A549 (cell line): ENCODE data around the gene CD34. TPM values are rescaled to one million over a fixed set of nuclear protein-coding genes. Genes with fewer than 3 reads are reported as not detected.

Source experiments
- ATAC-seq, 2 experiments: fragments of 200-7000 bp in 1 of 2; fragments of >200 bp in 1 of 2; cut with Nextera tagmentation in 1 of 2; cut with Tn5 transposase in 1 of 2; 3 replicates each; pipeline versions ENCODE4 v1.8.0 to v1.9.1; 2018 to 2020; ENCODE audit warnings: mild to moderate bottlenecking in 1 of 2, moderate library complexity in 1 of 2
- CTCF ChIA-PET: fragments of 300-600 bp; sonication (Branson Sonifier 250); formaldehyde crosslinking; extraction: SDS; loops from one replicate; lab custom pipeline; 2021; ENCODE audit warnings: antibody characterized with exemption, inconsistent platforms; lab: Yijun Ruan, JAX
- POLR2A ChIA-PET: fragments of 350-600 bp; formaldehyde crosslinking; extraction: SDS; loops from one replicate; lab custom pipeline; 2021; ENCODE audit warnings: antibody characterized with exemption, inconsistent platforms; lab: Yijun Ruan, JAX
- DNase-seq, 2 experiments: peaks; one replicate each; pipeline versions ENCODE4 v3.0.0 to v3.0.0-alpha.2; 2011 to 2016; ENCODE audit warnings: low read depth in 1 of 2, low spot score in 1 of 2
- FAIRE-seq: peaks from 2 replicates; lab custom pipeline; 2011; peaks lifted over from hg19 to GRCh38; lab: Jason Lieb, UNC
- H3K27ac ChIP-seq, 2 experiments: fragments of >200 bp; sonication (Bioruptor Twin); formaldehyde crosslinking; 3 replicates each; pipeline ENCODE4 v1.5.1; 2016 to 2017
- H3K4me1 ChIP-seq: fragments of >200 bp; sonication (Bioruptor Twin); formaldehyde crosslinking; 3 replicates; pipeline ENCODE4 v1.6.1; 2016
- H3K4me2 ChIP-seq: fragments of >200 bp; sonication (Bioruptor Twin); formaldehyde crosslinking; 3 replicates; pipeline ENCODE4 v1.6.1; 2016
- H3K4me3 ChIP-seq: fragments of >200 bp; sonication (Bioruptor Twin); formaldehyde crosslinking; 3 replicates; pipeline ENCODE4 v1.5.1; 2016
- H3K9me3 ChIP-seq: fragments of >200 bp; sonication (Bioruptor Twin); formaldehyde crosslinking; 3 replicates; pipeline ENCODE4 v1.6.1; 2016
- ATOH8 ChIP-seq: fragments of 250-450 bp; sonication (Bioruptor Pico); IDR thresholded peaks from 2 replicates; pipeline ENCODE4 v1.5.0; 2020; ENCODE audit warnings: low read depth, mild to moderate bottlenecking, moderate library complexity
- CBX8 ChIP-seq: fragments of 200-600 bp; sonication (generic); IDR thresholded peaks from 2 replicates; pipeline ENCODE4 v1.6.1; 2016
- CHD2 ChIP-seq: fragments of 150-350 bp; IDR thresholded peaks from 2 replicates; pipeline ENCODE4 v1.6.1; 2014; ENCODE audit warnings: low read length; ENCODE audit not compliant: partially characterized antibody
- EHMT2 ChIP-seq: fragments of 200-600 bp; sonication (generic); IDR thresholded peaks from 2 replicates; pipeline ENCODE4 v1.6.1; 2016; ENCODE audit warnings: antibody characterized with exemption, low read depth, mild to moderate bottlenecking, moderate library complexity
- FOXS1 ChIP-seq: fragments of 250-450 bp; sonication (Bioruptor Pico); IDR thresholded peaks from 2 replicates; pipeline ENCODE4 v1.5.0; 2020; ENCODE audit warnings: mild to moderate bottlenecking, moderate library complexity
- HEYL ChIP-seq: fragments of 250-450 bp; sonication (Bioruptor Pico); IDR thresholded peaks from 2 replicates; pipeline ENCODE4 v1.8.0; 2021; ENCODE audit warnings: mild to moderate bottlenecking, moderate library complexity
- HMGXB4 ChIP-seq: fragments of 250-450 bp; sonication (Bioruptor Pico); IDR thresholded peaks from 2 replicates; pipeline ENCODE4 v1.5.0; 2021; ENCODE audit warnings: mild to moderate bottlenecking, moderate library complexity, borderline replicate concordance
- JUN ChIP-seq, 2 experiments: fragments of >200 bp; sonication (Bioruptor Twin); formaldehyde crosslinking; IDR thresholded peaks; 2 replicates in 1 of 2; 3 replicates in 1 of 2; pipeline ENCODE4 v1.6.1; 2016 to 2017
- KDM5A ChIP-seq: fragments of 200-600 bp; sonication (generic); IDR thresholded peaks from 2 replicates; pipeline ENCODE4 v1.6.1; 2016; ENCODE audit warnings: antibody characterized with exemption, mild to moderate bottlenecking
- MAFK ChIP-seq: fragments of 450-650 bp; IDR thresholded peaks from 2 replicates; pipeline ENCODE4 v1.6.1; 2014; ENCODE audit not compliant: partially characterized antibody
- NPAS2 ChIP-seq: fragments of 250-450 bp; sonication (Bioruptor Pico); IDR thresholded peaks from 2 replicates; pipeline ENCODE4 v1.8.0; 2022; ENCODE audit warnings: mild to moderate bottlenecking, moderate library complexity, borderline replicate concordance
- NR3C1 ChIP-seq: fragments of >200 bp; sonication (Bioruptor Twin); formaldehyde crosslinking; IDR thresholded peaks from 3 replicates; pipeline ENCODE4 v1.6.1; 2017
- RARB ChIP-seq: fragments of 250-450 bp; sonication (Bioruptor Pico); IDR thresholded peaks from 2 replicates; pipeline ENCODE4 v1.8.0; 2021; ENCODE audit warnings: mild to moderate bottlenecking, moderate library complexity
- RNF2 ChIP-seq: fragments of 200-600 bp; sonication (generic); IDR thresholded peaks from 2 replicates; pipeline ENCODE4 v1.6.1; 2016; ENCODE audit warnings: low read depth, mild to moderate bottlenecking, antibody characterized with exemption, moderate library complexity, borderline replicate concordance
- SREBF2 ChIP-seq: fragments of 450-650 bp; IDR thresholded peaks from 2 replicates; pipeline ENCODE4 v1.6.1; 2014; ENCODE audit warnings: mild to moderate bottlenecking, moderate library complexity
- TP53 ChIP-seq: fragments of 250-450 bp; sonication (Bioruptor Pico); IDR thresholded peaks from 2 replicates; pipeline ENCODE4 v1.5.0; 2021; ENCODE audit warnings: mild to moderate bottlenecking, moderate library complexity
- ZFP36 ChIP-seq: fragments of 450-650 bp; IDR thresholded peaks from 2 replicates; pipeline ENCODE4 v1.6.1; 2014; ENCODE audit warnings: borderline replicate concordance; ENCODE audit not compliant: partially characterized antibody
- WGBS: methylation state at CpG from one replicate; pipeline ENCODE4 v1.1.6; 2017; ENCODE audit errors: missing lambda C conversion rate; 5-methylcytosine and 5-hydroxymethylcytosine counted together
- polyA plus RNA-seq, 4 experiments: library from polyadenylated mRNA; depleted of rRNA in 3 of 4; stranded (reverse); fragments of >200 nt; fragmentation: RNase III in 1 of 4; extraction: RNeasy Plus Mini Kit Qiagen cat#74134 plus additional on column Dnase treatment in 1 of 4; gene quantifications; 2 replicates in 3 of 4; 3 replicates in 1 of 4; pipeline ENCODE4 v1.2.3, GENCODE V29; 2011 to 2017
- TF ChIP-seq, protein P1 (sequence below): fragments of 150-350 bp; IDR thresholded peaks from 2 replicates; pipeline ENCODE4 v1.6.1; 2014; ENCODE audit warnings: low read depth, mild to moderate bottlenecking, low read length

Gene CD34
- polyA plus RNA-seq, 2 of the 4 experiments (the other 2 are of a cell fraction), result 0.05 TPM; not detected in 1

DNA sequence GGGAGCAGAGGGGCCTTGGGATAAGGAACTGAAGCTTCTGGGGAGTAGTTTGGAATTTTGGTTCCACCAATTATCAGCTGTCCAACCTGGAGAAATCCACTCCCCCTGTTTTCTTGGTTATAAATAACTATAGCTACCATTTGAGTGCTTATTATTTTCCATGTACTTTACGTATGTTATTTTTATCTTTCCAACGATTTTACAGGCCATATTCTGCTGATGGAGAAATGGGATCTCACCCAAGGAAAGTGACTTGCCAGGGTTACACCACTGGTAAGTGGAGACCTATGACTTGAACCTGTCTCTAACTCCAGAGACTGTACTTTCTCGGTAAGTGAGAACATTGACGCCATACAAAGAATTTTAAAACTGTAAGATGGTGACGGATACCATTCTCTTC, 49.0 kb upstream of the CD34 start:
- CTCF ChIA-PET, result interaction anchor here (0.6 to 2.8 kb wide), 2 partner anchors 20 to 75 kb away, joined by 3 to 15 read pairs; no protein-coding TSS in a partner anchor
- ATAC-seq (no peak), DNase-seq (no peak), FAIRE-seq (no peak)
- WGBS, result 75% methylated on average over 5 of the region's 5 CpGs
- Histone ChIP-seq H3K4me2 (no peak overlapping the region), H3K27ac (no peak overlapping the region), H3K9me3 (no peaks in the 10 kb centered on the region), H3K4me1 (peaks cover 8% of the 10 kb centered on the region; the same call in 2 of the 3 replicates), H3K4me3 (no peak overlapping the region)
- POLR2A ChIA-PET, result no interaction called here
- TF ChIP-seq HEYL, result no peak
- no peak for TF ChIP-seq ZFP36
- no peak for TF ChIP-seq ATOH8 (CRISPR knock-in tag)
- TF ChIP-seq MAFK, result no peak
- no peak for TF ChIP-seq CHD2
- TF ChIP-seq CBX8, result no peak
- TF ChIP-seq KDM5A, result no peak
- TF ChIP-seq HMGXB4 (CRISPR knock-in tag), result no peak

- POLR2A ChIA-PET, result interaction anchor here (0.7 kb wide), 1 partner anchor 132 kb away, joined by 3 read pairs; no protein-coding TSS in a partner anchor
Measured at GRCh38 chr1:207959141-207959825, 48.4 kb upstream of the CD34 start.

DNA sequence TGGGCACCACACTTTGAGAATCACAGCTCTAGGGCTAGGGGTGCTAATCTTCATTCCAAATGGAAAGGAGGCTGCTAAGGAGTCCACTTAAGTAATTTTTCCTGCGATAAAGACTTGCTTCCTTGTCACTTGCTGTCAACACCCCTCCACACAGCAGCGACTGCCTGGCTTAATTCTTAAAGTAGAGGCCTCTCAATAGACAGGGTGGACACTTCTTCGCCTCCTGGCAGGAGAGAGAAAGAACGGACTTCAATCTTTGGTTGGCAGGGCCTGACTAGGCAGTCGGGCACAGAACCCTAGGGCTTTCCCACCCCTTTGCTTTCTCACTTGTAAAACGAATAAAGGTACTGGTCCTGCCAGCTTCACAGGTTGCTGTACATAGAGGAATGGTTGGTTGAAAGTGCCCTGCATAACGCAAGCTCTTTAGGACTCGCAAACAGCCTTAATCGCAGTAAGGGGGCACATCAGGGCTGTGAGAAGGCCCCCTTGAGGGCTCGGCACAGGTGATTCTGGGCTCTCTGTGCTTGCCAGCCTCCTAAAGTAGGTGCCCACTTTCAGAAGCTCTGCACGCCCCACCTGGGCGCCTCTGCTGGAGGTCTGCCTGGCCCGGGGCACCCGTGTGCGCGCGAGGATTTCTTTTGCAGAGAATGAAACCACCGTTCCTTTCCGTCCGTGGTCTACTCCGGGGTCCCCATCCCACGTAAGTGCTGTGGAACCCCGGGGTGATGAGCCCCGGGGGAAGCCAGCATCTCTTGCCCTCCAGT, 47.6 kb upstream of the CD34 start:
- TF ChIP-seq CHD2 (no peak), ZFP36 (no peak), JUN (IDR thresholded peaks at IDR 0.05) (no peak), RNF2 (no peak), NPAS2 (CRISPR knock-in tag) (no peak), SREBF2 (no peak), RARB (CRISPR knock-in tag) (no peak), EHMT2 (no peak), KDM5A (no peak), HMGXB4 (CRISPR knock-in tag) (no peak), NR3C1 (no peak), MAFK (no peak)
- TF ChIP-seq, protein P1, sequence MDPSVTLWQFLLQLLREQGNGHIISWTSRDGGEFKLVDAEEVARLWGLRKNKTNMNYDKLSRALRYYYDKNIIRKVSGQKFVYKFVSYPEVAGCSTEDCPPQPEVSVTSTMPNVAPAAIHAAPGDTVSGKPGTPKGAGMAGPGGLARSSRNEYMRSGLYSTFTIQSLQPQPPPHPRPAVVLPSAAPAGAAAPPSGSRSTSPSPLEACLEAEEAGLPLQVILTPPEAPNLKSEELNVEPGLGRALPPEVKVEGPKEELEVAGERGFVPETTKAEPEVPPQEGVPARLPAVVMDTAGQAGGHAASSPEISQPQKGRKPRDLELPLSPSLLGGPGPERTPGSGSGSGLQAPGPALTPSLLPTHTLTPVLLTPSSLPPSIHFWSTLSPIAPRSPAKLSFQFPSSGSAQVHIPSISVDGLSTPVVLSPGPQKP, result no peak
- H3K4me1 ChIP-seq, result 0 out of 3 replicates have a peak, but pooled peaks cover 3% of the 10 kb centered on the region
- POLR2A ChIA-PET, result interaction anchor here (0.7 kb wide), 1 partner anchor 131 kb away, joined by 3 read pairs; no protein-coding TSS in a partner anchor
- no peak for ATAC-seq
- H3K4me2 ChIP-seq, result no peak overlapping the region
- WGBS, result 80% methylated on average over 24 of the region's 24 CpGs
- H3K9me3 ChIP-seq, result peaks cover 5% of the 10 kb centered on the region; the same call in 1 of the 3 replicates
- no peak for DNase-seq
- no peak for FAIRE-seq
- H3K4me3 ChIP-seq, result no peak overlapping the region
- CTCF ChIA-PET, result interaction anchor here (1.0 to 2.8 kb wide), 6 partner anchors 61 to 134 kb away, joined by 3 to 15 read pairs (median 4); no protein-coding TSS in a partner anchor
- no peak overlapping the region for H3K27ac ChIP-seq

More at GRCh38 chr1:207959141-207959825, 48.4 kb upstream of the CD34 start:
- peaks cover 8% of the 10 kb centered on the region; the same call in 2 of the 3 replicates for H3K4me1 ChIP-seq
- no peaks in the 10 kb centered on the region for H3K9me3 ChIP-seq
- CTCF ChIA-PET, result interaction anchor here (0.6 to 2.8 kb wide), 3 partner anchors 20 to 135 kb away, joined by 3 to 15 read pairs (median 3); no protein-coding TSS in a partner anchor
- WGBS, result 77% methylated on average over 31 of the region's 76 CpGs
- DNase-seq (no peak), FAIRE-seq (no peak), ATAC-seq (no peak)
- no peak overlapping the region for H3K4me3 ChIP-seq
- no peak overlapping the region for H3K27ac ChIP-seq
- TF ChIP-seq TP53 (CRISPR knock-in tag) (no peak), FOXS1 (CRISPR knock-in tag) (no peak)
- H3K4me2 ChIP-seq, result no peak overlapping the region
